Sigmoid colon (tissue), 7 donors: Measurements from ENCODE around the gene TRPM1. TPM values are rescaled to one million over a fixed set of nuclear protein-coding genes. Genes with fewer than 3 reads are reported as not detected.

Source experiments
- DNase-seq: peaks from one replicate; pipeline ENCODE4 v3.0.0-alpha.2; 2019
- H3K27ac ChIP-seq, 4 donors: fragments of 200-600 bp; sonication (generic); one replicate each; pipeline ENCODE4 v1.5.1; 2016 to 2019; ENCODE audit warnings: mild to moderate bottlenecking in 1 of 4
- H3K27me3 ChIP-seq, 3 donors: fragments of 200-600 bp; sonication (generic); one replicate each; pipeline ENCODE4 v1.5.1; 2019; ENCODE audit warnings: mild to moderate bottlenecking in 1 of 3
- H3K36me3 ChIP-seq, 4 donors: fragments of 200-600 bp; sonication (generic); one replicate each; pipeline ENCODE4 v1.5.1; 2016 to 2019
- H3K4me1 ChIP-seq, 4 donors: fragments of 200-600 bp; sonication (generic); one replicate each; pipeline ENCODE4 v1.5.1; 2017 to 2019
- H3K4me3 ChIP-seq, 4 donors: fragments of 200-600 bp; sonication (generic); one replicate each; pipeline ENCODE4 v1.5.1; 2017 to 2019; ENCODE audit warnings: mild to moderate bottlenecking in 2 of 4, moderate library complexity in 1 of 4
- H3K9me3 ChIP-seq, 4 donors: fragments of 200-600 bp in 3 of 4; sonication (generic) in 3 of 4; one replicate each; pipeline versions ENCODE4 v1.5.1 to v1.6.1; 2013 to 2019
- EP300 ChIP-seq, 4 donors: sonication (generic); formaldehyde crosslinking; IDR thresholded peaks; one replicate each; pipeline ENCODE4 v1.6.1; 2017; ENCODE audit warnings: antibody characterized with exemption in 4 of 4
- POLR2A ChIP-seq, 2 donors: fragments of 450-650 bp; IDR thresholded peaks; one replicate each; pipeline ENCODE4 v1.6.1; 2016; ENCODE audit warnings: antibody characterized with exemption in 2 of 2, mild to moderate bottlenecking in 2 of 2, moderate library complexity in 2 of 2
- POLR2AphosphoS5 ChIP-seq, 4 donors: sonication (generic); formaldehyde crosslinking; IDR thresholded peaks; one replicate each; pipeline ENCODE4 v1.6.1; 2017; ENCODE audit warnings: antibody characterized with exemption in 4 of 4
- WGBS, 2 donors: extraction: QIAGEN DNeasy Blood & Tissue Kit; methylation state at CpG; one replicate each; pipeline ENCODE4 v1.1.7; 2013; 5-methylcytosine and 5-hydroxymethylcytosine counted together
- intact Hi-C: fragments of 100-400 bp; cut with DNase I; formaldehyde crosslinking; loops from one replicate; pipeline ENCODE4 v1.15.1; 2023
- polyA plus RNA-seq, 3 donors: library from polyadenylated mRNA; stranded (reverse); fragments of 200-250 nt; gene quantifications; one replicate each; pipeline ENCODE4 v1.2.3, GENCODE V29; 2013
- total RNA-seq, 4 donors: library from RNA; depleted of rRNA; stranded (reverse); fragments of >200 nt; gene quantifications; one replicate each; pipeline ENCODE4 v1.1.0, GENCODE V29; 2016
- TF ChIP-seq, protein P1 (sequence below), 4 experiments: fragments of 450-650 bp in 3 of 4; fragments of 200-600 bp in 1 of 4; IDR thresholded peaks; one replicate each; pipeline ENCODE4 v1.5.1; 2016 to 2019; ENCODE audit warnings: antibody characterized with exemption in 4 of 4, mild to moderate bottlenecking in 3 of 4, moderate library complexity in 2 of 4
- donor health status: healthy with polysubstance abuse.
- donor health status: Bipolar disorder and iron deficiency.
- donor health status: healthy.

Gene TRPM1
- total and polyA plus RNA-seq, 7 donors, result 0.12 TPM; not detected in 6

DNA sequence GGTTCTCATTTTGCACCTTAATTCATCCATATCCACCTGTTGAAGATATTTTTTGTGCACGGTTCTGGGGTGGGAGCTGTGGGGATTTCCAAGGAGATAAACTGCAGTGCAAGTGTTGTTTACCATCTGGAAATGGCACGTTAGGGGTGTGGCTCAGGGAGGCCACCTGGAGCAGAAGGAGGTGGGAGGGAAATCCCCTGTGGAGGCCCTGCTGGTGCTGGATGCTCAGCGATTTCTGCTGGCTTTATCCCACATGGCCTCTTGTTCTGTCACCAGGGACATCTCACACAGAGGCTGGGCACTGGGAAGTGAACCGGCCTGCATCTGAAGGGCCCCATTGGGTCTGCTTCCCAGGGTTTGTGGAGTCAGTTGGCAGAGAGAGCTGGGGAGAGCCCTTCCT, 24.3 kb downstream of the TRPM1 start:
- peaks cover 0 to 10% (median 0%) of the 10 kb centered on the region in 3 donors for H3K27me3 ChIP-seq
- intact Hi-C loops, result no loop called here

DNA sequence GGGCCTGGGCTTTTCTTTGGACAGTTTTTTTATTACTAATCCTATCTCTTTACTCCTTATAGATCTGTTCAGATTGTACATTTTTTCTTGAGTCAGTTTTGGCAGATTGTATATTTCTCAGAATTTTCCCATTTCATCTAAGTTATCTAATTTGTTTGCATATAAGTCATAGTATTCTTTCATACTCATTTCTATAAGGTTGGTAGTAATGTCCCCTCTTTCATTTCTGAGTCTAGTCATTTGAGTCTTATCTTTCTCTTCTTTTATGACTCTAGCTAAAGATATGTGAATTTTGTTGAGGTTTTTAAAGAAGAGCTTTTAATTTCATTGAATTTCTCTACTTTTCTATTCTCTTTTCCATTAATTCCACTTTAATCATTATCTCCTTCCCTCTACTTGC, 27.2 kb downstream of the TRPM1 start:
- TF ChIP-seq POLR2AphosphoS5 (IDR thresholded peaks at IDR 0.05), result no peak
- TF ChIP-seq POLR2A (IDR thresholded peaks at IDR 0.05), result no peak
- TF ChIP-seq EP300 (IDR thresholded peaks at IDR 0.05), result no peak
- TF ChIP-seq, protein P1, sequence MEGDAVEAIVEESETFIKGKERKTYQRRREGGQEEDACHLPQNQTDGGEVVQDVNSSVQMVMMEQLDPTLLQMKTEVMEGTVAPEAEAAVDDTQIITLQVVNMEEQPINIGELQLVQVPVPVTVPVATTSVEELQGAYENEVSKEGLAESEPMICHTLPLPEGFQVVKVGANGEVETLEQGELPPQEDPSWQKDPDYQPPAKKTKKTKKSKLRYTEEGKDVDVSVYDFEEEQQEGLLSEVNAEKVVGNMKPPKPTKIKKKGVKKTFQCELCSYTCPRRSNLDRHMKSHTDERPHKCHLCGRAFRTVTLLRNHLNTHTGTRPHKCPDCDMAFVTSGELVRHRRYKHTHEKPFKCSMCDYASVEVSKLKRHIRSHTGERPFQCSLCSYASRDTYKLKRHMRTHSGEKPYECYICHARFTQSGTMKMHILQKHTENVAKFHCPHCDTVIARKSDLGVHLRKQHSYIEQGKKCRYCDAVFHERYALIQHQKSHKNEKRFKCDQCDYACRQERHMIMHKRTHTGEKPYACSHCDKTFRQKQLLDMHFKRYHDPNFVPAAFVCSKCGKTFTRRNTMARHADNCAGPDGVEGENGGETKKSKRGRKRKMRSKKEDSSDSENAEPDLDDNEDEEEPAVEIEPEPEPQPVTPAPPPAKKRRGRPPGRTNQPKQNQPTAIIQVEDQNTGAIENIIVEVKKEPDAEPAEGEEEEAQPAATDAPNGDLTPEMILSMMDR (IDR thresholded peaks at IDR 0.05), result no peak
- no peaks in the 10 kb centered on the region for H3K36me3 ChIP-seq
- no peaks in the 10 kb centered on the region for H3K27me3 ChIP-seq
- intact Hi-C loops, result no loop called here
- H3K27ac ChIP-seq, result no peak overlapping the region
- H3K9me3 ChIP-seq, result no peaks in the 10 kb centered on the region
- H3K4me1 ChIP-seq, result peaks cover 0 to 8% (median 7%) of the 10 kb centered on the region in 4 donors
- no peak for DNase-seq
- no peak overlapping the region for H3K4me3 ChIP-seq

More for the DNA sequence above, 24.3 kb downstream of the TRPM1 start:
- Histone ChIP-seq H3K4me1 (no peaks in the 10 kb centered on the region), H3K4me3 (no peak overlapping the region), H3K9me3 (no peaks in the 10 kb centered on the region), H3K27ac (no peak overlapping the region), H3K36me3 (no peaks in the 10 kb centered on the region)
- DNase-seq, result no peak
- 13 to 46% methylated on average over 4 of the region's 4 CpGs for WGBS, 2 donors
- TF ChIP-seq POLR2AphosphoS5 (IDR thresholded peaks at IDR 0.05) (no peak), POLR2A (IDR thresholded peaks at IDR 0.05) (no peak), EP300 (IDR thresholded peaks at IDR 0.05) (no peak)
- TF ChIP-seq, protein P1 (IDR thresholded peaks at IDR 0.05), result no peak

DNA sequence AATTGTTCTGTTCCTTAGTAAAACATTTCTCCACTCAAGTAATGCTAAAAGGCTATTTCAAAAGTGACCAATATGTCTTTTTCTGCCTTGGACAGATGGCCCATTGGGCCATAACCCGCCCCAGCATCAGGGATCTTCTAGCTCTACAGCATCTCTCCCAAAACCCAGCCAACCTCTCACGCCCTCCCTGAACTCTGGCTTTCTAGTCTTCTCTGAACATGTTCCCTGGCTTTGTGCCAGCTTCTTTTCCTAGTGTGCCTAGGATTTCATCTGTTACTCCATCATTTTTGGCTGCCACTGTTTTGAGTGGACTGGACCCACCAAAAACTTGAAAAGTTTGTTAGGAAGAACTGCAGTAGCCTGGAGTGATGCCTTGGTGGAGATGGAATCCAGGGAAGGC, 30.7 kb downstream of the TRPM1 start:
- WGBS, 2 donors, result 88 to 94% methylated on average over 2 of the region's 2 CpGs
- H3K9me3 ChIP-seq, result no peaks in the 10 kb centered on the region
- intact Hi-C loops, result no loop called here

DNA sequence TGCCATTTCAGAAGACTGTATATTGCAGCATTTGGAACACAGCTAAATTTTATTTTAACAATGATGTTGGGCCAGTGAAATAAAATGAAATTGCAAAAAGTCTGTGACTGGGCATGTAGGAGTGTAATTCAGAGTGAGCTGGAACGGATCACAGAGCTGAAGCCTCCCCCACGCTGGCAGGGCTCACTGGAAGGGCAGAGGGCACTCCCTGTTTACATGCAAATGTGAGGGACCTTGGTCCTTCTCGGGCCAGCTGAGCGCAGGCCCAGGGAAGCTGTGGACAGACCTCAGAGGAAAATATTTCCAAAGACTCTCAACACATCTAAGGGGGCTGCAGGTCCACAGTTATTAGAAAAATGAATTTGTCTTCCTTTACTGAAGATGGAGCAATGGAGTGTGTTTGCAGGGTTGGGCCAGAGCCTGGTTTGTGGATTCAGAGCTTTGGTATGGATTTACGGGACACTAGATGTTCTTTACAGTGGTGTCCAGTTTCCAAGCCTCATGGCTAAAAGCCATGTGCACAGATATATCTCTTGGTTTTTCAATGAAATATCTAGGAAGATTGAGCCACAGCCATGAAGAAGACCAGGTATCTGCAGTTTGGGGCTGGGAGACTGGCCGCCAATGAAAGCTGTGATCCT, 32.0 kb downstream of the TRPM1 start:
- Histone ChIP-seq H3K36me3 (no peaks in the 10 kb centered on the region), H3K27me3 (no peaks in the 10 kb centered on the region), H3K9me3 (no peaks in the 10 kb centered on the region), H3K27ac (peak overlapping the region in 1 of 4 donors; percentile 31), H3K4me1 (peaks cover 0 to 18% (median 10%) of the 10 kb centered on the region in 4 donors), H3K4me3 (no peak overlapping the region)
- intact Hi-C loops, result loop anchor here (5.0 kb wide), 1 partner anchor 77 kb away; the partner anchor contains the start of gene MTMR10
- no peak for DNase-seq
- no peak for TF ChIP-seq EP300 (IDR thresholded peaks at IDR 0.05)
- no peak for TF ChIP-seq POLR2A (IDR thresholded peaks at IDR 0.05)
- no peak for TF ChIP-seq POLR2AphosphoS5 (IDR thresholded peaks at IDR 0.05)
- TF ChIP-seq, protein P1 (IDR thresholded peaks at IDR 0.05), result no peak
- 38 to 68% methylated on average over 6 of the region's 6 CpGs for WGBS, 2 donors

More for the DNA sequence above, 30.7 kb downstream of the TRPM1 start:
- no peaks in the 10 kb centered on the region for H3K36me3 ChIP-seq
- no peak for DNase-seq
- no peaks in the 10 kb centered on the region for H3K27me3 ChIP-seq
- H3K4me1 ChIP-seq, result peaks cover 0 to 18% (median 10%) of the 10 kb centered on the region in 4 donors
- H3K4me3 ChIP-seq, result no peak overlapping the region
- no peak for TF ChIP-seq EP300 (IDR thresholded peaks at IDR 0.05)
- no peak for TF ChIP-seq POLR2A (IDR thresholded peaks at IDR 0.05)
- no peak overlapping the region for H3K27ac ChIP-seq

DNA sequence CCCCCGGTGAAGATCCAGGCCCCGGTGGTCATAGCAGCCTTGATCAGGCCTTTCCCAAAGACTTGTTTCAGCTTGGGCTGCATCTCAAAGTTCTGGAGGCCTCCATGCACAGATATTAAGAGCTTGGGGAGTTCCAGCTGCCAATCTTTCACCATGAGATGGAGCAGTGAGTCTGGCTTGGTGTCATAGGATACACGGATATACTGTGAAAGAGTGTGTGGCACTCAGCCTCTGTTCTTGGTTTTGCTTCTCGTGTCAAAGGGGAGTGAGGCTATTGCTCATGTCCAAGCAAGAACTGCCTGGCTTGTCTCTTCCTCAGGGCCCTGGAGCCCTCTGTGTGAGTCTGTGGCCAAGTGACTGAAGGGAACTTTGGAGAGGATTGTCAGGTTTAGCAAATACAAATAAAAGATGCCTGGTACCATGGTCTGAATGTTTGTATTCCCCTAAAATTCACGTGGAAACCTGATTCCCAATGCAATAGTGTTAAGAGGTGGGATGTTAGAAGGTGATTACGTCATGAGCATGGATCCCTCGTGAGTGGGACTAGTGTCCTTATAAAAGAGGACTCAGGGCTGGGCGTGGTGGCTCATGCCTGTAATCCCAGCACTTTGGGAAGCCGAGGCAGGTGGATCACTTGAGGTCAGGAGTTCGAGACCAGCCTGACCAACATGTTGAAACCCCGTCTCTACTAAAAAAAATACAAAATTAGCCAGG, 33.5 kb downstream of the TRPM1 start:
- no peak overlapping the region for H3K27ac ChIP-seq
- no peak overlapping the region for H3K4me3 ChIP-seq
- H3K9me3 ChIP-seq, result no peaks in the 10 kb centered on the region
- H3K27me3 ChIP-seq, result no peaks in the 10 kb centered on the region
- peaks cover 0 to 18% (median 10%) of the 10 kb centered on the region in 4 donors for H3K4me1 ChIP-seq
- 90 to 91% methylated on average over 11 of the region's 11 CpGs for WGBS, 2 donors
- H3K36me3 ChIP-seq, result no peaks in the 10 kb centered on the region
- no peak for TF ChIP-seq POLR2AphosphoS5 (IDR thresholded peaks at IDR 0.05)
- TF ChIP-seq, protein P1 (IDR thresholded peaks at IDR 0.05), result no peak
- no peak for TF ChIP-seq POLR2A (IDR thresholded peaks at IDR 0.05)
- no peak for TF ChIP-seq EP300 (IDR thresholded peaks at IDR 0.05)
- DNase-seq, result no peak
- intact Hi-C loops, result loop anchor here (5.0 kb wide), 1 partner anchor 76 kb away; the partner anchor contains the start of gene MTMR10
